ENCODE data around the gene DUSP28.

GRCh38 chr2:240553956-240554480 lies 6.1 kb upstream of the DUSP28 start:
- TF ChIP-seq CTCF (IDR thresholded peaks at IDR 0.05) (no peak), SIN3A (IDR thresholded peaks at IDR 0.05; ENCODE audit: borderline replicate concordance, insufficient read depth, low read depth, low read length) (no peak), POLR2AphosphoS5 (IDR thresholded peaks at IDR 0.05; ENCODE audit: low read depth, low read length) (no peak)
- TF ChIP-seq, protein P1, sequence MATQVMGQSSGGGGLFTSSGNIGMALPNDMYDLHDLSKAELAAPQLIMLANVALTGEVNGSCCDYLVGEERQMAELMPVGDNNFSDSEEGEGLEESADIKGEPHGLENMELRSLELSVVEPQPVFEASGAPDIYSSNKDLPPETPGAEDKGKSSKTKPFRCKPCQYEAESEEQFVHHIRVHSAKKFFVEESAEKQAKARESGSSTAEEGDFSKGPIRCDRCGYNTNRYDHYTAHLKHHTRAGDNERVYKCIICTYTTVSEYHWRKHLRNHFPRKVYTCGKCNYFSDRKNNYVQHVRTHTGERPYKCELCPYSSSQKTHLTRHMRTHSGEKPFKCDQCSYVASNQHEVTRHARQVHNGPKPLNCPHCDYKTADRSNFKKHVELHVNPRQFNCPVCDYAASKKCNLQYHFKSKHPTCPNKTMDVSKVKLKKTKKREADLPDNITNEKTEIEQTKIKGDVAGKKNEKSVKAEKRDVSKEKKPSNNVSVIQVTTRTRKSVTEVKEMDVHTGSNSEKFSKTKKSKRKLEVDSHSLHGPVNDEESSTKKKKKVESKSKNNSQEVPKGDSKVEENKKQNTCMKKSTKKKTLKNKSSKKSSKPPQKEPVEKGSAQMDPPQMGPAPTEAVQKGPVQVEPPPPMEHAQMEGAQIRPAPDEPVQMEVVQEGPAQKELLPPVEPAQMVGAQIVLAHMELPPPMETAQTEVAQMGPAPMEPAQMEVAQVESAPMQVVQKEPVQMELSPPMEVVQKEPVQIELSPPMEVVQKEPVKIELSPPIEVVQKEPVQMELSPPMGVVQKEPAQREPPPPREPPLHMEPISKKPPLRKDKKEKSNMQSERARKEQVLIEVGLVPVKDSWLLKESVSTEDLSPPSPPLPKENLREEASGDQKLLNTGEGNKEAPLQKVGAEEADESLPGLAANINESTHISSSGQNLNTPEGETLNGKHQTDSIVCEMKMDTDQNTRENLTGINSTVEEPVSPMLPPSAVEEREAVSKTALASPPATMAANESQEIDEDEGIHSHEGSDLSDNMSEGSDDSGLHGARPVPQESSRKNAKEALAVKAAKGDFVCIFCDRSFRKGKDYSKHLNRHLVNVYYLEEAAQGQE (IDR thresholded peaks at IDR 0.05; ENCODE audit: insufficient read depth in 1 of 2, low read depth in 2 of 2, low read length in 1 of 2), result no peak

Data from Panc1 (cell line).